LNCaP clone FGC (cell line): Measurements from ENCODE around the gene FSHB.

Experiments used
- DNase-seq: peaks from one replicate; pipeline ENCODE4 v3.0.0-alpha.2; 2011; ENCODE audit warnings: low read depth
- H3K4me3 ChIP-seq: 2 replicates; pipeline ENCODE4 v1.5.1; 2011; ENCODE audit warnings: mild to moderate bottlenecking, low read depth, low read length, control low read depth
- CTCF ChIP-seq: IDR thresholded peaks from 2 replicates; pipeline ENCODE4 v1.5.1; 2012; ENCODE audit warnings: mild to moderate bottlenecking; ENCODE audit not compliant: control insufficient read depth, insufficient read depth; ENCODE audit errors: extremely low read depth

The FSHB gene

GRCh38 chr11:30244265-30244664, 13.5 kb downstream of the FSHB start:
- H3K4me3 ChIP-seq = no peak overlapping the region
- DNase-seq = no peak
- no peak for TF ChIP-seq CTCF

GRCh38 chr11:30245621-30246020, 14.8 kb downstream of the FSHB start:
- TF ChIP-seq CTCF = no peak
- DNase-seq = no peak
- no peak overlapping the region for H3K4me3 ChIP-seq

- no peak for DNase-seq
- no peak for TF ChIP-seq CTCF
Measured at GRCh38 chr11:30254307-30255298, 23.8 kb downstream of the FSHB start.

GRCh38 chr11:30255637-30256036, 24.8 kb downstream of the FSHB start:
- TF ChIP-seq CTCF = no peak
- no peak for DNase-seq
- no peak overlapping the region for H3K4me3 ChIP-seq

More at GRCh38 chr11:30254307-30255298, 23.8 kb downstream of the FSHB start:
- no peak overlapping the region for H3K4me3 ChIP-seq

- no peak overlapping the region for H3K4me3 ChIP-seq
- DNase-seq = no peak
- TF ChIP-seq CTCF = no peak
Measured at GRCh38 chr11:30257058-30257457, 26.2 kb downstream of the FSHB start.

- no peak for TF ChIP-seq CTCF
- no peak overlapping the region for H3K4me3 ChIP-seq
- no peak for DNase-seq
Measured at GRCh38 chr11:30258679-30259078, 27.9 kb downstream of the FSHB start.
